Naive thymus-derived CD8-positive, alpha-beta T cell (primary cell): ENCODE results near the gene TPD52L1. TPM values are rescaled to one million over a fixed set of nuclear protein-coding genes. Genes with fewer than 3 reads are reported as not detected.
"Not testable (repeated sequence)": the region's sequence is repeated elsewhere in the genome, so short reads cannot be mapped to it uniquely, and the experiment has no call there.

Experiments used
- ATAC-seq, 2 donors: fragments of 150-1000 bp; cut with Tn5 transposase in 1 of 2; sonication (Bioruptor Pico), chemical (Tn5 transposase) in 1 of 2; 1 replicate in 1 of 2; 2 replicates in 1 of 2; pipeline ENCODE4 v1.10.0; 2021; ENCODE audit warnings: mild to moderate bottlenecking in 2 of 2, moderate library complexity in 2 of 2
- POLR2A ChIA-PET: fragments of 350-600 bp; sonication (Branson Sonifier 250); formaldehyde crosslinking; loops from one replicate; lab custom pipeline; 2021; ENCODE audit warnings: antibody characterized with exemption; lab: Charles Lee
- DNase-seq, 10 donors: peaks; one replicate each; pipeline versions ENCODE4 v3.0.0 to v3.0.0-alpha.2; 2020 to 2022
- H3K27ac Mint-ChIP-seq, 10 donors: one replicate each; pipeline ENCODE4 v1.8.0; 2020 to 2022; ENCODE audit warnings: mild to moderate bottlenecking in 10 of 10, mixed read lengths in 10 of 10, moderate library complexity in 4 of 10, inconsistent platforms in 1 of 10
- H3K27me3 Mint-ChIP-seq, 5 donors: one replicate each; pipeline ENCODE4 v1.8.0; 2021 to 2022; ENCODE audit warnings: mixed read lengths in 5 of 5
- H3K36me3 Mint-ChIP-seq, 3 donors: one replicate each; pipeline ENCODE4 v1.8.0; 2020 to 2022; ENCODE audit warnings: mixed read lengths in 3 of 3, mild to moderate bottlenecking in 2 of 3, inconsistent platforms in 1 of 3
- H3K4me1 Mint-ChIP-seq, 4 donors: one replicate each; pipeline ENCODE4 v1.8.0; 2021 to 2022; ENCODE audit warnings: mixed read lengths in 4 of 4
- H3K4me3 Mint-ChIP-seq, 10 donors: one replicate each; pipeline ENCODE4 v1.8.0; 2020 to 2022; ENCODE audit warnings: mild to moderate bottlenecking in 10 of 10, mixed read lengths in 10 of 10, moderate library complexity in 6 of 10, inconsistent platforms in 1 of 10
- H3K9me3 Mint-ChIP-seq, 9 donors: one replicate each; pipeline ENCODE4 v1.8.0; 2020 to 2022; ENCODE audit warnings: mixed read lengths in 9 of 9, mild to moderate bottlenecking in 3 of 9, inconsistent platforms in 1 of 9, moderate library complexity in 1 of 9
- polyA plus RNA-seq, 3 donors: library from polyadenylated mRNA; unstranded; fragments of 300-500 nt; fragmentation: Illumina TruSeq; gene quantifications; one replicate each; pipeline ENCODE4 v1.2.3, GENCODE V29; 2021
- total RNA-seq, 8 experiments: library from RNA in 2 of 8; stranded (reverse) in 2 of 8; gene quantifications; one replicate each; pipeline ENCODE4 v1.2.3 and lab custom pipeline; 2021 to 2026

TPD52L1 gene
- total and polyA plus RNA-seq, 5 experiments from 2014 or later = not detected

- Mint-ChIP-seq H3K4me1 (no peaks in the 10 kb centered on the region), H3K27me3 (peaks cover 0 to 26% (median 7%) of the 10 kb centered on the region in 5 donors), H3K27ac (no peak overlapping the region), H3K9me3 (no peaks in the 10 kb centered on the region), H3K4me3 (no peak overlapping the region), H3K36me3 (no peaks in the 10 kb centered on the region)
- no peak for ATAC-seq
- POLR2A ChIA-PET = no interaction called here
- DNase-seq = no peak
Measured at GRCh38 chr6:125121894-125122293, 31.7 kb upstream of the TPD52L1 start.

- ATAC-seq = no peak
- POLR2A ChIA-PET = no interaction called here
- Mint-ChIP-seq H3K9me3 (peaks cover 0 to 3% (median 0%) of the 10 kb centered on the region in 9 donors), H3K4me3 (no peak overlapping the region), H3K36me3 (no peaks in the 10 kb centered on the region), H3K27me3 (peaks cover 0 to 33% (median 9%) of the 10 kb centered on the region in 5 donors), H3K4me1 (no peaks in the 10 kb centered on the region), H3K27ac (no peak overlapping the region)
- DNase-seq = no peak
Measured at GRCh38 chr6:125123051-125123450, 30.5 kb upstream of the TPD52L1 start.

GRCh38 chr6:125123468-125124048, 30.0 kb upstream of the TPD52L1 start:
- ATAC-seq (no peak), DNase-seq (no peak)
- H3K4me3 Mint-ChIP-seq = no peak overlapping the region
- no peaks in the 10 kb centered on the region for H3K36me3 Mint-ChIP-seq
- peaks cover 0 to 33% (median 9%) of the 10 kb centered on the region in 5 donors for H3K27me3 Mint-ChIP-seq
- no peaks in the 10 kb centered on the region for H3K4me1 Mint-ChIP-seq
- POLR2A ChIA-PET = no interaction called here
- H3K9me3 Mint-ChIP-seq = peaks cover 0 to 3% (median 0%) of the 10 kb centered on the region in 9 donors
- no peak overlapping the region for H3K27ac Mint-ChIP-seq

GRCh38 chr6:125124049-125124669, 29.4 kb upstream of the TPD52L1 start:
- no peaks in the 10 kb centered on the region for H3K4me1 Mint-ChIP-seq
- POLR2A ChIA-PET = no interaction called here

GRCh38 chr6:125125856-125126255, 27.7 kb upstream of the TPD52L1 start:
- POLR2A ChIA-PET, ATAC-seq, H3K9me3 Mint-ChIP-seq, H3K4me3 Mint-ChIP-seq, DNase-seq, H3K27ac Mint-ChIP-seq, H3K4me1 Mint-ChIP-seq, H3K36me3 Mint-ChIP-seq: not testable (repeated sequence)
- H3K27me3 Mint-ChIP-seq = peaks cover 0 to 32% (median 9%) of the 10 kb centered on the region in 5 donors

More at GRCh38 chr6:125124049-125124669, 29.4 kb upstream of the TPD52L1 start:
- ATAC-seq = no peak
- Mint-ChIP-seq H3K27me3 (peaks cover 0 to 33% (median 9%) of the 10 kb centered on the region in 5 donors), H3K9me3 (peaks cover 0 to 3% (median 0%) of the 10 kb centered on the region in 9 donors), H3K27ac (no peak overlapping the region), H3K36me3 (no peaks in the 10 kb centered on the region), H3K4me3 (no peak overlapping the region)
- no peak for DNase-seq

GRCh38 chr6:125129354-125129753, 24.2 kb upstream of the TPD52L1 start:
- POLR2A ChIA-PET = no interaction called here
- Mint-ChIP-seq H3K27me3 (peaks cover 0 to 21% (median 5%) of the 10 kb centered on the region in 5 donors), H3K27ac (no peak overlapping the region), H3K4me1 (no peaks in the 10 kb centered on the region), H3K4me3 (no peak overlapping the region), H3K9me3 (peaks cover 0 to 3% (median 0%) of the 10 kb centered on the region in 9 donors), H3K36me3 (no peaks in the 10 kb centered on the region)
- DNase-seq (no peak), ATAC-seq (no peak)

- H3K4me3 Mint-ChIP-seq = no peak overlapping the region
- H3K4me1 Mint-ChIP-seq = no peaks in the 10 kb centered on the region
- H3K36me3 Mint-ChIP-seq = no peaks in the 10 kb centered on the region
- DNase-seq (no peak), ATAC-seq (no peak)
- peaks cover 0 to 11% (median 2%) of the 10 kb centered on the region in 5 donors for H3K27me3 Mint-ChIP-seq
- peaks cover 0 to 3% (median 0%) of the 10 kb centered on the region in 9 donors for H3K9me3 Mint-ChIP-seq
- POLR2A ChIA-PET = no interaction called here
- H3K27ac Mint-ChIP-seq = no peak overlapping the region
Measured at GRCh38 chr6:125132058-125132457, 21.5 kb upstream of the TPD52L1 start.

- DNase-seq = no peak
- peaks cover 0 to 3% (median 0%) of the 10 kb centered on the region in 5 donors for H3K27me3 Mint-ChIP-seq
- H3K27ac Mint-ChIP-seq = no peak overlapping the region
- POLR2A ChIA-PET = no interaction called here
- H3K9me3 Mint-ChIP-seq = no peaks in the 10 kb centered on the region
- H3K4me1 Mint-ChIP-seq = no peaks in the 10 kb centered on the region
- H3K4me3 Mint-ChIP-seq = no peak overlapping the region
- no peak for ATAC-seq
- H3K36me3 Mint-ChIP-seq = no peaks in the 10 kb centered on the region
Measured at GRCh38 chr6:125136378-125136777, 17.2 kb upstream of the TPD52L1 start.

- Mint-ChIP-seq H3K4me1 (no peaks in the 10 kb centered on the region), H3K36me3 (no peaks in the 10 kb centered on the region), H3K4me3 (no peak overlapping the region), H3K27ac (no peak overlapping the region), H3K27me3 (peaks cover under 1 to 10% (median 1%) of the 10 kb centered on the region in 5 donors), H3K9me3 (no peaks in the 10 kb centered on the region)
- no peak for DNase-seq
- POLR2A ChIA-PET = no interaction called here
- ATAC-seq = no peak
Measured at GRCh38 chr6:125138083-125138482, 15.5 kb upstream of the TPD52L1 start.

GRCh38 chr6:125140808-125141207, 12.8 kb upstream of the TPD52L1 start:
- Mint-ChIP-seq H3K27ac (no peak overlapping the region), H3K36me3 (no peaks in the 10 kb centered on the region), H3K4me3 (no peak overlapping the region), H3K4me1 (no peaks in the 10 kb centered on the region), H3K9me3 (no peaks in the 10 kb centered on the region), H3K27me3 (peaks cover 1 to 20% (median 2%) of the 10 kb centered on the region in 5 donors)
- POLR2A ChIA-PET = no interaction called here
- ATAC-seq (no peak), DNase-seq (no peak)

- Mint-ChIP-seq H3K9me3 (no peaks in the 10 kb centered on the region), H3K4me1 (no peaks in the 10 kb centered on the region), H3K27ac (no peak overlapping the region), H3K27me3 (peaks cover 1 to 32% (median 6%) of the 10 kb centered on the region in 5 donors), H3K36me3 (no peaks in the 10 kb centered on the region), H3K4me3 (no peak overlapping the region)
- DNase-seq (no peak), ATAC-seq (no peak)
- POLR2A ChIA-PET = no interaction called here
Measured at GRCh38 chr6:125142618-125143017, 11.0 kb upstream of the TPD52L1 start.

GRCh38 chr6:125144822-125145221, 8.8 kb upstream of the TPD52L1 start:
- H3K4me3 Mint-ChIP-seq = no peak overlapping the region
- peaks cover 3 to 51% (median 17%) of the 10 kb centered on the region in 5 donors for H3K27me3 Mint-ChIP-seq
- no peak for DNase-seq
- POLR2A ChIA-PET = no interaction called here
- H3K4me1 Mint-ChIP-seq = no peaks in the 10 kb centered on the region
- no peak overlapping the region for H3K27ac Mint-ChIP-seq
- H3K36me3 Mint-ChIP-seq = no peaks in the 10 kb centered on the region
- no peak for ATAC-seq
- H3K9me3 Mint-ChIP-seq = no peaks in the 10 kb centered on the region

- ATAC-seq (no peak), DNase-seq (no peak)
- Mint-ChIP-seq H3K4me1 (peaks cover 0 to 9% (median 3%) of the 10 kb centered on the region in 4 donors), H3K27ac (no peak overlapping the region), H3K27me3 (peaks cover 28 to 62% (median 34%) of the 10 kb centered on the region in 5 donors), H3K4me3 (no peak overlapping the region), H3K36me3 (peaks cover 0 to 4% (median 0%) of the 10 kb centered on the region in 3 donors), H3K9me3 (no peaks in the 10 kb centered on the region)
- POLR2A ChIA-PET = no interaction called here
Measured at GRCh38 chr6:125149256-125150144, 4.1 kb upstream of the TPD52L1 start.
